ENCODE measurements around the gene HAUS3. TPM values are rescaled to one million over a fixed set of nuclear protein-coding genes. Genes with fewer than 3 reads are reported as not detected.

HAUS3 gene
- total and polyA plus RNA-seq, 2 of the 8 experiments (the other 6 are each of a cell fraction or from before 2014, with no cell fraction given), result 3.2 to 14.8 TPM

DNA sequence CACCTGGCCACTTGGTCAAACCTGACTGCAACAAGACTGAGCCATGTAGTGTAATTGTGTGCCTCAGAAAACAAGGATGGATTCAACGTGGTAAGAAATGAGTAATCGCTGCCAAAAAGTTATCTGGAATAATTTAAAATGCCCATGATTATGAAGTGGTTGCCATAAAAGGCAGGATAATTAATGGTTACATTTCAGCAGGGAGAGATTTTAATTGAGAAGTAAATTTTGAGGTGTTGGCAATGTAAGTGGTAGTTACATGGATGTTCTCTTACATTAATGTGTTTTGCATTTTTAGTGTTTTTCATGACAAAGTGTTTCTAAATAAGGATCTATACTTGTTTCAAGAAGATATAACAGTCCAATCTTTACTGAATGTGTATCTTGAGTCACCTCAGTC, 15.7 kb downstream of the HAUS3 start (continued):
- TF ChIP-seq GABPA (IDR thresholded peaks at IDR 0.05; ENCODE audit: borderline replicate concordance, insufficient read depth, low read length) (no peak), POLR2A (IDR thresholded peaks at IDR 0.05; ENCODE audit: control extremely low read depth in 1 of 2, low read depth in 2 of 2, low read length in 2 of 2) (no peak), CHD1 (IDR thresholded peaks at IDR 0.05; ENCODE audit: low read depth, low read length) (no peak), BRCA1 (IDR thresholded peaks at IDR 0.05; ENCODE audit: low read depth, low read length) (no peak)
